Panc1 (cell line): Measurements from ENCODE around the gene GSC2. TPM values are rescaled to one million over a fixed set of nuclear protein-coding genes. Genes with fewer than 3 reads are reported as not detected.

Experiments
- ATAC-seq: fragments of 200-7000 bp; cut with Tn5 transposase; 2 replicates; pipeline ENCODE4 v1.9.1; 2020; ENCODE audit warnings: mild to moderate bottlenecking, moderate library complexity
- BruUV-seq: library from RNA; stranded (reverse); fragments of 400-500 nt; replicated peaks from 2 replicates; lab custom pipeline; 2021; lab: Mats Ljungman, UMichigan
- CTCF ChIA-PET: fragments of 300-600 bp; sonication (Branson Sonifier 250); formaldehyde crosslinking; loops from one replicate; lab custom pipeline; 2022; ENCODE audit warnings: antibody characterized with exemption; lab: Charles Lee
- POLR2A ChIA-PET: fragments of 300-600 bp; sonication (Branson Sonifier 250); formaldehyde crosslinking; loops from one replicate; lab custom pipeline; 2022; ENCODE audit warnings: antibody characterized with exemption; lab: Charles Lee
- DNase-seq: peaks from one replicate; pipeline ENCODE4 v3.0.0-alpha.2; 2010; ENCODE audit warnings: low read depth, low spot score
- H3K27ac ChIP-seq: 2 replicates; pipeline ENCODE4 v1.5.1; 2011; ENCODE audit warnings: mild to moderate bottlenecking, low read length, inconsistent platforms
- H3K27me3 ChIP-seq: fragments of 200-500 bp; sonication (Bioruptor generic); 2 replicates; pipeline ENCODE4 v1.6.0; 2014; ENCODE audit warnings: low read length, inconsistent platforms; ENCODE audit not compliant: control insufficient read depth, insufficient read depth
- H3K36me3 ChIP-seq: fragments of 200-500 bp; sonication (Bioruptor generic); 2 replicates; pipeline ENCODE4 v1.5.1; 2014; ENCODE audit warnings: inconsistent platforms, mild to moderate bottlenecking, low read length, moderate library complexity; ENCODE audit not compliant: control insufficient read depth, insufficient read depth
- H3K4me1 ChIP-seq: 2 replicates; pipeline ENCODE4 v1.5.1; 2011; ENCODE audit warnings: inconsistent platforms, mild to moderate bottlenecking, low read length, moderate library complexity; ENCODE audit not compliant: control insufficient read depth, insufficient read depth
- H3K4me3 ChIP-seq, 2 experiments: 2 replicates each; pipeline ENCODE4 v1.5.1; 2011 to 2012; ENCODE audit warnings: low read depth in 2 of 2, low read length in 2 of 2, mild to moderate bottlenecking in 2 of 2, inconsistent platforms in 1 of 2, moderate library complexity in 1 of 2
- H3K9me3 ChIP-seq: fragments of 200-500 bp; sonication (Bioruptor generic); 2 replicates; pipeline ENCODE4 v1.5.1; 2014; ENCODE audit warnings: low read depth, mild to moderate bottlenecking, inconsistent platforms, low read length, moderate library complexity; ENCODE audit not compliant: control insufficient read depth, insufficient read depth
- CTCF ChIP-seq: fragments of 450-650 bp; IDR thresholded peaks from 2 replicates; pipeline ENCODE4 v1.5.1; 2017; ENCODE audit warnings: mild to moderate bottlenecking
- POLR2AphosphoS5 ChIP-seq: IDR thresholded peaks from 2 replicates; pipeline ENCODE4 v1.6.1; 2012; ENCODE audit warnings: mild to moderate bottlenecking, low read depth, low read length, moderate library complexity
- REST ChIP-seq, 2 experiments: IDR thresholded peaks; 2 replicates each; pipeline ENCODE4 v1.6.1; 2011 to 2012; ENCODE audit warnings: low read depth in 2 of 2, control low read depth in 1 of 2, low read length in 1 of 2, mild to moderate bottlenecking in 1 of 2, moderate library complexity in 1 of 2; ENCODE audit not compliant: insufficient read depth in 1 of 2
- SIN3A ChIP-seq: IDR thresholded peaks from 2 replicates; pipeline ENCODE4 v1.6.1; 2012; ENCODE audit warnings: low read depth, mild to moderate bottlenecking, low read length, moderate library complexity, borderline replicate concordance; ENCODE audit not compliant: insufficient read depth
- TCF7L2 ChIP-seq: IDR thresholded peaks from 2 replicates; pipeline ENCODE4 v1.6.1; 2011; ENCODE audit warnings: mild to moderate bottlenecking, low read depth, low read length, inconsistent platforms
- in situ Hi-C: cut with HindIII; loops from 2 replicates; pipeline ENCODE4 v1.10.0; 2016; ENCODE audit warnings: low sequenced_read_pairs, low pct_unique_long_range_greater_than_20kb
- intact Hi-C: fragments of 100-400 bp; cut with micrococcal nuclease; formaldehyde crosslinking; loops from one replicate; pipeline ENCODE4 v1.10.0; 2022; ENCODE audit not compliant: unreplicated experiment
- total RNA-seq: library from RNA; stranded (reverse); gene quantifications from one replicate; pipeline ENCODE4 v1.2.1, GENCODE V29; 2021; ENCODE audit not compliant: unreplicated experiment

The GSC2 gene
- total RNA-seq, 1 experiment from 2014 or later, result 0.23 TPM

GRCh38 chr22:19118329-19118880 lies 31.7 kb downstream of the GSC2 start:
- Histone ChIP-seq H3K4me3 (no peak overlapping the region), H3K27me3 (no peaks in the 10 kb centered on the region), H3K27ac (no peak overlapping the region), H3K9me3 (no peaks in the 10 kb centered on the region), H3K36me3 (0 out of 2 replicates have a peak, but pooled peaks cover 3% of the 10 kb centered on the region), H3K4me1 (peaks cover 8% of the 10 kb centered on the region)
- intact Hi-C loops (no loop called here), in situ Hi-C loops (no loop called here)
- ChIA-PET CTCF (no interaction called here), POLR2A (interaction anchor here (0.5 to 0.6 kb wide), 2 partner anchors 137 to 355 kb away, joined by 3 read pairs; no protein-coding TSS in a partner anchor)
- no TSS peak for BruUV-seq
- DNase-seq, result no peak
- no peak for TF ChIP-seq SIN3A
- no peak for TF ChIP-seq CTCF
- TF ChIP-seq POLR2AphosphoS5, result no peak
- no peak for TF ChIP-seq REST (IDR thresholded peaks at IDR 0.05; ENCODE audit: insufficient read depth in 1 of 2, low read depth in 2 of 2, low read length in 1 of 2)
- TF ChIP-seq TCF7L2, result no peak
- ATAC-seq, result no peak

GRCh38 chr22:19117111-19117512 lies 33.0 kb downstream of the GSC2 start:
- ChIA-PET CTCF (no interaction called here), POLR2A (no interaction called here)
- intact Hi-C loops (no loop called here), in situ Hi-C loops (no loop called here)
- no TSS peak for BruUV-seq
- no peaks in the 10 kb centered on the region for H3K9me3 ChIP-seq
- 0 out of 2 replicates have a peak, but pooled peaks cover 3% of the 10 kb centered on the region for H3K36me3 ChIP-seq
- no peak overlapping the region for H3K4me3 ChIP-seq
- H3K27me3 ChIP-seq, result no peaks in the 10 kb centered on the region
- ATAC-seq (no peak), DNase-seq (no peak)
- TF ChIP-seq TCF7L2, result no peak
- no peak for TF ChIP-seq POLR2AphosphoS5
- no peak for TF ChIP-seq CTCF
- TF ChIP-seq REST (IDR thresholded peaks at IDR 0.05; ENCODE audit: insufficient read depth in 1 of 2, low read depth in 2 of 2, low read length in 1 of 2), result no peak
- TF ChIP-seq SIN3A, result no peak
- H3K4me1 ChIP-seq, result peaks cover 8% of the 10 kb centered on the region
- no peak overlapping the region for H3K27ac ChIP-seq
